ENCODE results near the gene SCN9A. TPM values are rescaled to one million over a fixed set of nuclear protein-coding genes. Genes with fewer than 3 reads are reported as not detected.

The SCN9A gene
- total and polyA plus RNA-seq, 2 of the 8 experiments (the other 6 are each of a cell fraction or from before 2014, with no cell fraction given), result 1.6 to 6.2 TPM

DNA sequence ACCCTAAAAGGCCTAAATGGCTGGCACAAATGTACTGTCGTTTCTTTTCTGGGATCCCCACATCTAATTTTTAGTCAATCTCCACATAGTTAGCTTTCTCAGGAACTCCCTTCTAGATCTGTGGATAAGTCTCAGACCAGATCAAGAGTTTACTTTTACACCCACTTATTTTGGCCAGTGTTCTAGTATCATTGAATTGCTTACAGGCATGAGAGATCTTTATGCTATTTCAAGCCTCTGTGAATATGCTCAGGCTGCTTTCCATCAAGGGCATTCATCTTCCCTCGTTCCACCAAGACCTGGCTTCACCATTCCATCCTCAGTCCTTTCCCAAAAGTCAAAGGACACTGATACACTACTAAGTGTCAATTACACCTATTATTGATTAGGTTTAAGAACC is 220.2 kb downstream of the SCN9A start (continued):
- TF ChIP-seq SUZ12 (IDR thresholded peaks at IDR 0.05; ENCODE audit: low read length) (no peak), BRCA1 (IDR thresholded peaks at IDR 0.05; ENCODE audit: low read depth, low read length) (no peak), RFX5 (IDR thresholded peaks at IDR 0.05; ENCODE audit: borderline replicate concordance, low read depth, low read length) (no peak)
- TF ChIP-seq, protein P1, sequence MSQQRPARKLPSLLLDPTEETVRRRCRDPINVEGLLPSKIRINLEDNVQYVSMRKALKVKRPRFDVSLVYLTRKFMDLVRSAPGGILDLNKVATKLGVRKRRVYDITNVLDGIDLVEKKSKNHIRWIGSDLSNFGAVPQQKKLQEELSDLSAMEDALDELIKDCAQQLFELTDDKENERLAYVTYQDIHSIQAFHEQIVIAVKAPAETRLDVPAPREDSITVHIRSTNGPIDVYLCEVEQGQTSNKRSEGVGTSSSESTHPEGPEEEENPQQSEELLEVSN (IDR thresholded peaks at IDR 0.05), result no peak

Data from H1 (cell line).